Thyroid gland (tissue), 4 donors: Measurements from ENCODE around the gene AP1B1. TPM values are rescaled to one million over a fixed set of nuclear protein-coding genes. Genes with fewer than 3 reads are reported as not detected.

Experiments
- DNase-seq, 2 donors: peaks; one replicate each; pipeline ENCODE4 v3.0.0-alpha.2; 2019
- H3K27ac ChIP-seq, 3 donors: fragments of 200-600 bp; sonication (generic); 1 replicate in 2 of 3; 2 replicates in 1 of 3; pipeline ENCODE4 v1.5.1; 2016 to 2019; ENCODE audit warnings: mild to moderate bottlenecking in 1 of 3, moderate library complexity in 1 of 3
- H3K27me3 ChIP-seq: fragments of 200-600 bp; sonication (generic); one replicate; pipeline ENCODE4 v1.5.1; 2019
- H3K36me3 ChIP-seq, 2 donors: fragments of 200-600 bp; sonication (generic); one replicate each; pipeline ENCODE4 v1.5.1; 2016 to 2019
- H3K4me1 ChIP-seq, 2 donors: fragments of 200-600 bp; sonication (generic); one replicate each; pipeline ENCODE4 v1.5.1; 2017 to 2019
- H3K4me3 ChIP-seq, 3 donors: fragments of 200-600 bp; sonication (generic); replicated peaks in 1 of 3; 1 replicate in 2 of 3; 2 replicates in 1 of 3; pipeline ENCODE4 v1.5.1; 2016; ENCODE audit warnings: mild to moderate bottlenecking in 1 of 3
- H3K9me3 ChIP-seq: fragments of 200-600 bp; sonication (generic); one replicate; pipeline ENCODE4 v1.5.1; 2017
- POLR2A ChIP-seq, 2 donors: fragments of 450-650 bp; IDR thresholded peaks; one replicate each; pipeline ENCODE4 v1.6.1; 2017; ENCODE audit warnings: antibody characterized with exemption in 2 of 2, mild to moderate bottlenecking in 2 of 2, moderate library complexity in 1 of 2
- WGBS, 2 donors: methylation state at CpG; one replicate each; pipeline ENCODE4 v1.1.5; 2017; 5-methylcytosine and 5-hydroxymethylcytosine counted together
- intact Hi-C: fragments of 100-400 bp; cut with DNase I; formaldehyde crosslinking; loops from one replicate; pipeline ENCODE4 v1.15.1; 2023
- total RNA-seq, 4 donors: library from RNA; depleted of rRNA; stranded (reverse); fragments of >200 nt; gene quantifications; one replicate each; pipeline ENCODE4 v1.2.3, GENCODE V29; 2016
- TF ChIP-seq, protein P1 (sequence below), 6 experiments: fragments of 200-600 bp in 3 of 6; fragments of 450-650 bp in 3 of 6; sonication (generic) in 3 of 6; IDR thresholded peaks; one replicate each; pipeline ENCODE4 v1.5.1; 2016 to 2019; ENCODE audit warnings: antibody characterized with exemption in 6 of 6, mild to moderate bottlenecking in 2 of 6, inconsistent platforms in 1 of 6, moderate library complexity in 1 of 6

The AP1B1 gene
- total RNA-seq, 4 donors from 2014 or later, result 45.0 to 103 (median 91.4) TPM

DNA sequence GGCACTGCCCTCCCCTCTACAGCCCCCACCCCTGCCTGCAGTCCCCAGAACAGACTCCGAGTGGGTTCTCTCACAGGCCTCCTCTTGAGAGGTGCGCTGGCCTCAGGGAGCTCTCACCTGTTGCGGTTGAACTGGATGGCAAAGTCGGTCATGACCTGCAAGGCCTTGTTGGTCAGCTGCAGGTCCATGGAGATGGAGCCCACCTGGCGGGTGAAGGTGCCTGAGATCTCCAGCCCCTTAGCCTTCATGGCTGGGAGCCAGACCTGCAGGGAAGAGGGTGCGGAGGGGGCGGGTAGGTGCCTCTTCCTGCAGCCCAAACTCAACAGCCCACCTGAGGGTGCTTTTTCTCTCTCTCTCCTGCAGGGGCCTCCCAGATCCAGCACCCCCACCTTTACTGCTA is 54.2 kb downstream of the AP1B1 start:
- no peaks in the 10 kb centered on the region for H3K9me3 ChIP-seq
- TF ChIP-seq, protein P1, sequence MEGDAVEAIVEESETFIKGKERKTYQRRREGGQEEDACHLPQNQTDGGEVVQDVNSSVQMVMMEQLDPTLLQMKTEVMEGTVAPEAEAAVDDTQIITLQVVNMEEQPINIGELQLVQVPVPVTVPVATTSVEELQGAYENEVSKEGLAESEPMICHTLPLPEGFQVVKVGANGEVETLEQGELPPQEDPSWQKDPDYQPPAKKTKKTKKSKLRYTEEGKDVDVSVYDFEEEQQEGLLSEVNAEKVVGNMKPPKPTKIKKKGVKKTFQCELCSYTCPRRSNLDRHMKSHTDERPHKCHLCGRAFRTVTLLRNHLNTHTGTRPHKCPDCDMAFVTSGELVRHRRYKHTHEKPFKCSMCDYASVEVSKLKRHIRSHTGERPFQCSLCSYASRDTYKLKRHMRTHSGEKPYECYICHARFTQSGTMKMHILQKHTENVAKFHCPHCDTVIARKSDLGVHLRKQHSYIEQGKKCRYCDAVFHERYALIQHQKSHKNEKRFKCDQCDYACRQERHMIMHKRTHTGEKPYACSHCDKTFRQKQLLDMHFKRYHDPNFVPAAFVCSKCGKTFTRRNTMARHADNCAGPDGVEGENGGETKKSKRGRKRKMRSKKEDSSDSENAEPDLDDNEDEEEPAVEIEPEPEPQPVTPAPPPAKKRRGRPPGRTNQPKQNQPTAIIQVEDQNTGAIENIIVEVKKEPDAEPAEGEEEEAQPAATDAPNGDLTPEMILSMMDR (IDR thresholded peaks at IDR 0.05), result no peak
- TF ChIP-seq POLR2A (IDR thresholded peaks at IDR 0.05), result no peak
- no peaks in the 10 kb centered on the region for H3K27me3 ChIP-seq
- WGBS, 2 donors, result 96 to 97% methylated on average over 4 of the region's 7 CpGs
- H3K36me3 ChIP-seq, result peaks cover 45 to 63% of the 10 kb centered on the region in 2 donors
- no peak overlapping the region for H3K4me3 ChIP-seq
- no peaks in the 10 kb centered on the region for H3K4me1 ChIP-seq
- no peak for DNase-seq
- H3K27ac ChIP-seq, result no peak overlapping the region
- intact Hi-C loops, result no loop called here

- no peak for DNase-seq
- TF ChIP-seq, protein P1 (IDR thresholded peaks at IDR 0.05), result no peak
- no peaks in the 10 kb centered on the region for H3K27me3 ChIP-seq
- peaks cover 42 to 63% of the 10 kb centered on the region in 2 donors for H3K36me3 ChIP-seq
- no peak overlapping the region for H3K27ac ChIP-seq
- H3K4me1 ChIP-seq, result no peaks in the 10 kb centered on the region
- intact Hi-C loops, result no loop called here
- H3K9me3 ChIP-seq, result no peaks in the 10 kb centered on the region
- no peak overlapping the region for H3K4me3 ChIP-seq
- 95 to 97% methylated on average over 3 to 4 of the region's 8 CpGs for WGBS, 2 donors
Observed at GRCh38 chr22:29332886-29333496, 55.4 kb downstream of the AP1B1 start.

DNA sequence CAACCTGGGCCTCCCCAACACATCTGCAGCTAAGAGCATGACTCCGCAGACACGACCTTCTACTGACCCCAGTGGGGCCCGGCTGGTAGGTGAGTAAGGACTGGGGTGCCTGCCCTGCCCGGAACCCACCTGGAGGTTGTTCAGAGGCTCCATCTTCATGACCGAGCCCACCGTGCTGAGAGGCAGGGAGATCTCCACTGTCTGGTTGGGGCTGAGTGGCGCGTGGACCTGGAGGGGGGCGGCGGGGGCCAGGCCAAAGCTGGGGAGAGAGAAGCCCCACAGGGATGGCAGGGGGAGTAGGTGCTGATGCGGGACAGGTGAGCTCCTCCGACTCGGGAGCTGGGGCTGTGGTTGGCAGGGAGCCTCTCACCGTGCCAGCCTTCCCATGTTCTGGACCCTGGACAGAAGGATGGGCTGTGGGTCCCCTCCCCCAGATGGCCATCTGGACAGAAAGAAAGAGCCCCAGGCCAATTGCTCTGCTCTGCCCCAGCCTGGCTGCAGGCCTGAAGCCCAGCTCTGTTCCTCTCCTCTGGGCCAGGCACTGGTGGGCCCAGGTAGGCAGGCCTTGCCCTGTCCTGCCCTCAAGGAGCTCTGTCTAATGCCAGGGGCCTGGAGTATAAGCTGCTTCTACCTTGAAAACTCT is 56.6 kb downstream of the AP1B1 start:
- Histone ChIP-seq H3K27ac (no peak overlapping the region), H3K27me3 (no peaks in the 10 kb centered on the region), H3K9me3 (no peaks in the 10 kb centered on the region), H3K4me3 (no peak overlapping the region), H3K36me3 (peaks cover 42 to 59% of the 10 kb centered on the region in 2 donors), H3K4me1 (no peaks in the 10 kb centered on the region)
- 87 to 89% methylated on average over 13 to 14 of the region's 14 CpGs for WGBS, 2 donors
- DNase-seq, result no peak
- intact Hi-C loops, result no loop called here
- no peak for TF ChIP-seq POLR2A (IDR thresholded peaks at IDR 0.05)
- TF ChIP-seq, protein P1 (IDR thresholded peaks at IDR 0.05), result no peak

- intact Hi-C loops, result no loop called here
- H3K4me1 ChIP-seq, result no peaks in the 10 kb centered on the region
- 95 to 98% methylated on average over 6 to 8 of the region's 8 CpGs for WGBS, 2 donors
- H3K27ac ChIP-seq, result no peak overlapping the region
- no peak overlapping the region for H3K4me3 ChIP-seq
- H3K27me3 ChIP-seq, result no peaks in the 10 kb centered on the region
- H3K9me3 ChIP-seq, result no peaks in the 10 kb centered on the region
- peaks cover 47 to 58% of the 10 kb centered on the region in 2 donors for H3K36me3 ChIP-seq
- no peak for DNase-seq
- TF ChIP-seq, protein P1 (IDR thresholded peaks at IDR 0.05), result no peak
- TF ChIP-seq POLR2A (IDR thresholded peaks at IDR 0.05), result no peak
Observed at GRCh38 chr22:29331213-29331612, 57.2 kb downstream of the AP1B1 start.

GRCh38 chr22:29330753-29331152 is 57.6 kb downstream of the AP1B1 start:
- intact Hi-C loops, result no loop called here

More at GRCh38 chr22:29330753-29331152, 57.6 kb downstream of the AP1B1 start:
- TF ChIP-seq, protein P1 (IDR thresholded peaks at IDR 0.05), result no peak
- TF ChIP-seq POLR2A (IDR thresholded peaks at IDR 0.05), result no peak
- H3K36me3 ChIP-seq, result peaks cover 48 to 54% of the 10 kb centered on the region in 2 donors
- no peaks in the 10 kb centered on the region for H3K9me3 ChIP-seq
- DNase-seq, result no peak
- H3K4me3 ChIP-seq, result no peak overlapping the region
- 51 to 78% methylated on average over 9 of the region's 9 CpGs for WGBS, 2 donors
- no peaks in the 10 kb centered on the region for H3K27me3 ChIP-seq
- no peaks in the 10 kb centered on the region for H3K4me1 ChIP-seq
- no peak overlapping the region for H3K27ac ChIP-seq
